ENCODE measurements around the gene RFPL3.

DNA sequence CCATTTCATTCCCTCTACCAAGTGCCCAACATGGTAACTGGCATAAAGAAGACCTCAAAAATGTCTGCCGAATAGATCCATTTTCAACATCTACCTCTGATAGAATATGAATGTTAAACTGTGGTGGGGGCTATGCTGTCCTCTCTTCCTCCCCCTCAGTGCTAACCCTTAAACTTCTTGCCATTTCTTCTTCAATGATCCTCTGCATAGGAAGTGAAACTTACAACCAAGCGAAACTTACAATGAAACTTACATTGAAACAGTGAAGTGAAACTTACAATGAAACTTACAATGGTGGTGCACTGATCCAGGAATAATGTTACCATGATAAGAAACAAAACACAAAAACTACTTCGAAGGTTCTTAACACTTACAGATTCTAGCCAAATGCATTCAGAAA, 49.6 kb downstream of the RFPL3 start:
- TF ChIP-seq, protein P1, sequence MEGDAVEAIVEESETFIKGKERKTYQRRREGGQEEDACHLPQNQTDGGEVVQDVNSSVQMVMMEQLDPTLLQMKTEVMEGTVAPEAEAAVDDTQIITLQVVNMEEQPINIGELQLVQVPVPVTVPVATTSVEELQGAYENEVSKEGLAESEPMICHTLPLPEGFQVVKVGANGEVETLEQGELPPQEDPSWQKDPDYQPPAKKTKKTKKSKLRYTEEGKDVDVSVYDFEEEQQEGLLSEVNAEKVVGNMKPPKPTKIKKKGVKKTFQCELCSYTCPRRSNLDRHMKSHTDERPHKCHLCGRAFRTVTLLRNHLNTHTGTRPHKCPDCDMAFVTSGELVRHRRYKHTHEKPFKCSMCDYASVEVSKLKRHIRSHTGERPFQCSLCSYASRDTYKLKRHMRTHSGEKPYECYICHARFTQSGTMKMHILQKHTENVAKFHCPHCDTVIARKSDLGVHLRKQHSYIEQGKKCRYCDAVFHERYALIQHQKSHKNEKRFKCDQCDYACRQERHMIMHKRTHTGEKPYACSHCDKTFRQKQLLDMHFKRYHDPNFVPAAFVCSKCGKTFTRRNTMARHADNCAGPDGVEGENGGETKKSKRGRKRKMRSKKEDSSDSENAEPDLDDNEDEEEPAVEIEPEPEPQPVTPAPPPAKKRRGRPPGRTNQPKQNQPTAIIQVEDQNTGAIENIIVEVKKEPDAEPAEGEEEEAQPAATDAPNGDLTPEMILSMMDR (IDR thresholded peaks at IDR 0.05; ENCODE audit: insufficient read depth, low read length, poor library complexity, severe bottlenecking), result no peak
- no peak for TF ChIP-seq EZH2phosphoT487 (conservative IDR thresholded peaks at IDR 0.05; ENCODE audit: low read length)
